GM19468 (cell line): ENCODE data around the gene NCR2.

Experiments used
- ATAC-seq: cut with Tn5 transposase; IDR thresholded peaks from one replicate; pipeline ENCODE4 v1.9.1; 2021; ENCODE audit warnings: mild to moderate bottlenecking, moderate library complexity, moderate number of reproducible peaks; ENCODE audit not compliant: unreplicated experiment; ENCODE audit errors: extremely low read depth

NCR2 gene

GRCh38 chr6:41326092-41326491, 9.3 kb upstream of the NCR2 start:
- no peak for ATAC-seq

- ATAC-seq = no peak
Observed at GRCh38 chr6:41327177-41327576, 8.2 kb upstream of the NCR2 start.

- ATAC-seq = no peak
Observed at GRCh38 chr6:41331401-41332150, 3.8 kb upstream of the NCR2 start.

GRCh38 chr6:41332241-41332640, 3.2 kb upstream of the NCR2 start:
- ATAC-seq = no peak

GRCh38 chr6:41332842-41333736, 2.3 kb upstream of the NCR2 start:
- no peak for ATAC-seq

GRCh38 chr6:41334482-41335040, 847 bp upstream of the NCR2 start:
- no peak for ATAC-seq

GRCh38 chr6:41335943-41336342, 535 bp downstream of the NCR2 start:
- no peak for ATAC-seq

- no peak for ATAC-seq
Observed at GRCh38 chr6:41336824-41337223, 1.4 kb downstream of the NCR2 start.

GRCh38 chr6:41337709-41338108, 2.3 kb downstream of the NCR2 start:
- no peak for ATAC-seq

- ATAC-seq = no peak
Observed at GRCh38 chr6:41338659-41339058, 3.3 kb downstream of the NCR2 start.

GRCh38 chr6:41341580-41341979, 6.2 kb downstream of the NCR2 start:
- ATAC-seq = no peak

- no peak for ATAC-seq
Observed at GRCh38 chr6:41342241-41342640, 6.8 kb downstream of the NCR2 start.

- no peak for ATAC-seq
Observed at GRCh38 chr6:41343641-41344187, 8.3 kb downstream of the NCR2 start.

GRCh38 chr6:41344876-41345275, 9.5 kb downstream of the NCR2 start:
- peak; percentile 58 for ATAC-seq

GRCh38 chr6:41345901-41346300, 10.5 kb downstream of the NCR2 start:
- ATAC-seq = no peak

- no peak for ATAC-seq
Observed at GRCh38 chr6:41346441-41346840, 11.0 kb downstream of the NCR2 start.

- no peak for ATAC-seq
Observed at GRCh38 chr6:41347378-41348050, 12.1 kb downstream of the NCR2 start.

- ATAC-seq = no peak
Observed at GRCh38 chr6:41348934-41349333, 13.5 kb downstream of the NCR2 start.

- no peak for ATAC-seq
Observed at GRCh38 chr6:41352396-41352795, 17.0 kb downstream of the NCR2 start.

GRCh38 chr6:41352907-41353306, 17.5 kb downstream of the NCR2 start:
- no peak for ATAC-seq
